AG08396 (cell line): Measurements from ENCODE around the gene MAFG.

Source experiments
- DNase-seq: peaks from one replicate; pipeline ENCODE4 v3.0.0; 2012; ENCODE audit warnings: low spot score, mixed read lengths

MAFG gene

DNA sequence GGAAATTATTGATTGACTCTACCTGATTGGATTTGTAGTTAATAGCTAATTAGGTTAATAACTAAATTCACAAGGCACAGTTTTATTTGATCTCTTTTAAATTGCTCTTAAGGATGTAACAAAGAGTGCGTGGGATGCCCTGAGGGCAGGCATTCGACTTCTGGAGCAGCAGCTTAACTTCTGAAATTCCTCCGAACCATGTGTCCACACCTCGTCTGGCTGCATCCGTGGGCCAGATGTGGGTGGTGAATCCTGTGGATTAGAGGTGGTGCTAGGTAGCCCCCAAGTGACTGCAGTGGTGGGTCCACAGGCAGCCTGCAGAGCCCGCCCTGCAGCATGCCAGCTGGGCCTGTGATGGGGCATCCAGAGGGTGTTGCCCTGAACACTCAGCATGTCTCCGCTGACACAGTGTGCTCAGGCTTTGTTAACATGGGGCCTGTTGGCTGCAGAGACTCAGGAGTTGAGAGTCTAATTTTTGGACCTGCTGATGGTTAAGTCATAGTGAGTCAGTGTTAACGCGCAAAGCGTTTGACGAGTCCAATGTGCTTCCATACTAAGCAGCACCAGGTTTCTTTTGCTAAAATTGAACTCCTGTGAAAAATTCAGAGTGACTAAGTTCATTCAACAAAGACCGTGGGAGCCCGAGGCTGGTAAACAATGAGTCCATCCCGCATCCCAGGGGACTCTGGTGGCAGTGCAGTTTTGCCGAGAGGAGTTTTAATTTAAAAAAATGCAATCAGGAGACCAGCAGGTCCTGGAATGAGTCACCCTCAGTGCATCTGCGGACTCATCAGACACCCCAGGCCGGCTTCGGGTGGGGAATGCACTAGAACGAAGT lies 29.3 kb downstream of the MAFG start:
- no peak for DNase-seq

DNA sequence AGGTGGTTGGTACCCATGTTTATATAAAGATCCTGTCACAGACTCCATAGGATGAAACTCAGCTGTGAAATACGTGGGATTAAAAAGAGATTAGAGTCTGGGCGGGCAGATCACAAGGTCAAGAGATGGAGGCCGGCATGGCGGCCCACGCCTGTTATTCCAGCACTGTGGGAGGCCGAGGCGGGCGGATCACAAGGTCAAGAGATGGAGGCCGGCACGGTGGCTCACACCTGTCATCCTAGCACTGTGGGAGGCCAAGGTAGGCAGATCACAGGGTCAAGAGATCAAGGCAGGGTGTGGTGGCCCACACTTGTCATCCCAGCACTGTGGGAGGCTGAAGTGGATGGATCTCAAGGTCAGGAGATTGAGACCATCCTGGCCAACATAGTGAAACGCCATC lies 32.1 kb downstream of the MAFG start:
- DNase-seq, result no peak

DNA sequence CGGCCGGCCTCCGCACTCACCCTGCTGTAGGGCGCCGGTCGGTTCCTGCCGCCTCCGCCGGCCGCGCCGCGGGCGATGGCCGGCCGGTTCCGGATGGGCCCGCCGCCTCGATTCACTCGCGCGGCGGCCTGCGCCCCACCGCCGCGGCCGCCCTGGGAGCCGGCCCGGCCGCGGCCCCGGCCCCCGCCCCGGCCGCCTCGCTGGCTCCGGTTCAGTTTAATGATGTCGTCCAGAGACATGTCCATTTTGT lies 36.3 kb downstream of the MAFG start:
- no peak for DNase-seq

DNA sequence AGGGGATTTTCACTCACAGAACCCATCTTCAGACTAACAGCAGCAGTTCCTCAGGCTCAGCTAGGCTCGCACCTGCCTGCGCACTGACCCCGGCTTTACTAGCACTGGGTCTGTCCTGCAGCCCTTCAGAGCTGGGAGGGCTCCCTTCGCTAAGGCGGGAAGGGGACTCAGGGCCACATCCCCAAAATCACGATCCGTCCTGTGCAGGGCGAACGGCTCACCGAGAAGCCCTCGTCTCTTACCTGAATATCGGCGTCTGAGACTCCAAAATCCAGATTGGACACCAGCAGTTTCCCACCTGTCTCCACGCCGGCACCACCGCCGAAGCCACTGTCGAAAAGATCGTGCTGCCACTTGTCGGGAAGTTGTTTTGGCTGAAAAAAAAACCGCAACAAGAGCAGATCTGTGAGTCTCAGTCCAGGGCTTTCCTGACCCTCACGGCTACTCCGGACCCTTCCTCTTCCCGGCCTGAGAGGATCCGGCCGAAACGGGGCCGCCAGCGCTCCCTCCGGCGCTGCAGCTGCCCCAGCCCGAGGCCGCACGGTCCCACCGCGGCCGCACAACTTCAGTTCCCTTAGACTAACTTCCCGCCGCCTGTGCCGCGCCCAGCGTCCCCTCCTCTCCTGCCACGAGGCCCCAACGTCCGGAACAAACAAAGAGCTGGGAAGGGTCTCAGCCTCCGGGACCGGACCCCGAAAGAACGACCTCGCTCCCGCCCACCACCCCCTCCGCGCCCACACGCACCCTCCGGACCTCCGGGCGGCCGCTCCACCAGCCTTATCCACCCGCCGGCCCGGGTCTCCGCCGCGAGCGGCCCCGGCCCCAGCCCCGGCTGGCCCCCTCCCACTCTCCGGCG lies 36.9 kb downstream of the MAFG start:
- DNase-seq, result no peak

DNA sequence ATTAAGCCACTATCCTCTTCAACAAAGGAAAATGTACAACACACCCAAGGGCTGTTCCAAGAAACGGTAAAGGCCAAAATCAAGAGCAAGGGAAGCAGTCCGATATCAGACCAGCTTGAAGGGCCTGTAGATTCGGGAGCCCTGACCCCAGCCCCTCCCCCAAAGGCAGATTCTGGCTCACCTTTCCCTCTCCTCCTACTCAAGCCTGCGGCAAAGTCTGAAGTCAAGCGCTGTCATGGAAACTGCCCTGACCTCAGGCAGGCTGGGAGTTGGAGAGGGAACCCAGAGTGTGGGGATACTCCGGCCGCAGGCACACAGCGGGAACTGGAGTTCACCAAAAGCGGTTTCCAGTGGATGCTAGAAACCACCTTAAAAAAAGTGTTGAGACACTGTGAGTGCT lies 37.9 kb downstream of the MAFG start:
- DNase-seq, result no peak

DNA sequence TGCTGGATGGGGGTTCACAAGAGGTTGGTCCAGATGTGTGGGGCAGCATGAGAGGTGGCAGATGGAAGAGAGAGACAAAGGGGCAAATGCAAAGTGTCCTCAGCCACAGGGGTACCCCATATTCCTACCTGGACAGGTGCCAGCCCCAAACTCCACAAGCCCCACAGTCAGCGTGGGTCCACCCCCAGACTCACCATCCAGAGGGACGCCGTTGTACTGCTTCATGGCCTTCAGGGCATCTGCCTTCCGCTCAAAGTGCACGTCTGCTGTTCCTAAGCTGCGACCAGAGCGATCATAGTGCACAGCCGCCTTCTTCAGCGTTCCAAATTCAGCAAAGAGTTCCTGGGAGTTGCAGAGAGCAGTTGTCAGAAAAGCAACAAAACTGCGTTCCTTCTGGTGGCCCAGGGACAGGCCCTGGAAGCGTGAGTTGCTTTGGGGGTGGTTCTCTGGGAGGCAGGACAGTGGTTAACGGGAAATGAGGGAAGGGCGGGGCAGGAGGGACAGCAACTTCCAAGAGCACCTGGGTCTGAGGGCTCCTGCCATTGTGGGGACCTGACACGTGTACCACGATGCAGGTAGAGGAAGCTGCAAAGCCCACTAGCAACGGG lies 38.4 kb downstream of the MAFG start:
- no peak for DNase-seq

DNA sequence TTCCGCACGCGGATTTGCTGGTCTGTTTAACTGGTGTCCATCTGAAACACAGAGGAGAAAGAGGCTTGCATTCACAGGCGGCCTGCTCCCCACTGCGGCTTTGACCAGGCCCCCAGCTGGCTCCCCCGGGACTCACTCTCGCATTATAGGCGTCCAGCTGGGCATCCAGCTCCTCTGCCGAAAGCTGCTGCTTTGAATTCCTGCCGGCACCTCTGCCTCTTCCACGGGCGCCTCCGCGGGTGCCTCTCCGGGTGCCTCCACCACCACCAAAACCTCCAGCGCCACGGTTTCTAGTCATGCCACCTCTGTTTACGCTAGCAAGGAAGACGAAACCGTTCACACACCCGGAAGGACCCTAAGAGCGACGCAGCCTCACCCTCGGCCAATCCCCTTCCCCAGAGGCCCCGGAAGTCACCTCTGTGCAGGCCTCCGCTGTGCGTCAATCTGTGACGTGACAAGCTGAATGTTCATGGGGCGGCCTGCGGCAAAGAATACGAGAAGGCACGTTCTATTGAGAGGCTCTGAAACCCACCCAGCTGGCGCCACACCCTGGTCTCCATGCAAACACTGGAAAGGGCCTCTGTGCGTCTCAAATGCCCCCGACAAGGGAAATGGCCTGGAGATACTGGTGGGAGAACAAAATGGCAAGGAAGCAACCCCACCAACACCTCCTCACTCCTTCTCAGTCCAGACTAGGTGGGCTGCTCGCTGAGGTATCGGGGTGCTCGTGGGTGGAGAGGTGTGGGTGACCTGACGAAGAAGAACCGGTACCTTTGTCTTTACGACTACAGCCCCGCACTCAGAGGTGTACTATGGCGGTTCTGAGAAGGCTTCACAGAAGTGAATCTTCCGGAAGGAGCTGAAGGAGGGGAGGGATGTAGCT lies 39.2 kb downstream of the MAFG start:
- DNase-seq, result no peak

DNA sequence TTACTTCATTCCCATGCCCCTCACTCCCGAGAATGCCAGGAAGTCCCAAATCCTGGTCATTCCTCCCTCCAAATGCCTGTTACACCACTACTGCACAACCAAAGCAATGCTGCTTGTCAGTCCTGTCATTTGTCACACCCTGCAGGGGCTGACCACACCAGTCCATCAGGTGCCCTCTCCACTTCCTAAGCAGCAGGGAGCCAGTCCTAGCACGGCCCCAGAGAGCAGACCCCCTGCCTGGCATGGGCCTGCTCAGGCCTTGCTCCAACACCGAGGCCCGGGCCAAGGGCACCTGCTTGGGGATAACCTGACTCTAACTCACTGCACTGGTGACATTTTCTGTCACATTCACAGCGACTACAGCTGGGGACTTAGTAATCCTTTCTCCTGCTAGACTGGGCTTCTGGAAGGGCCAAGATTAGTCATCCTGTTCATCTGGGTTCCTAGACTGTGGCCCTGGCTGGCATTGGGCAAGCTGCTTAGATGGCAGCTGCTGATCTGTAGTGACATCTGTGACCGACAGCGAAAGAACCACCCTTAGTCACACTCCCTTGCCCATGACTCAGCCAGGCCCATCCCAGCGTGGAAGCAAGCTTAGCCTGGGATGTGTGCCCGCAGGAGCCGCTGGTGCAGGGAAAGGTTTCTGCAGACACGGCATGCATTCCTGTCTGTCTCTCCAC lies 41.5 kb downstream of the MAFG start:
- peak; percentile 47 for DNase-seq

DNA sequence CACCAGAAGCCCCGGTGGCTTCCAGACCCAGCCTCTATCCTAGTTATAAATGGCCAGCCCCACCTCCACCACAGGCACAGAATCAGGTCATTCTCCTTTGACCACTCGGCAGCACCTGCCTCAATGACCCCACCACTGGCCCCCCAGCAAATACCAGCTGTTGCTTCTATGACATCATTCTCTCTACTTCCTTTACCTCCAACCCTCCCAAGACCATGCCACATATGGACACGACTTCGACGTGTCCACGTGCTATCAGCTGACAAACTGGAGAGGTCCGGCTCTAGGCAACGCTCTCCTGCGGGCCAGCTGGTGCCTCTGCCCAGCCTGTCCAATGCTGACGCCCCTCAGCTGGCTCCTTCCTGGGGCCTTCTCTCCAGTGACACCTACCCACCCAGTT lies 42.1 kb downstream of the MAFG start:
- DNase-seq, result no peak

DNA sequence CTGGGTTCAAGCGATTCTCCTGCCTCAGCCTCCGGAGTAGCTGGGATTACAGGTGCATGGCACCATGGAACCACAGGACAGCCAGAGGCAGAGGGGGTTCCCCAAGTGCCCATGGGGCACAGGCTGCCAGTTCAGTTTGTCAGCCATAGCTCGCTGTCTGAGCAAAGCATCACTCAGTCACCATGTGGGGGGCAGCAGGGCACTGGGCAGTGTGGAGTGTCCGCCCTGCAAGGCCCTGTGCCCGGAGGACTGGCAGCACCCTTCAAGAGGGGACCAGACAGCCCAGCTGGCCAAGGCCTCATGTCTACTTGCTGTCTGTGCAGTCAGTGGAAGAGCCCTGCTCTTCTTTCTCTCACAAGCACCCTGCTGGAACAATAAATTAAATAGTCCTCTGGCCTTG lies 42.6 kb downstream of the MAFG start:
- DNase-seq, result no peak

DNA sequence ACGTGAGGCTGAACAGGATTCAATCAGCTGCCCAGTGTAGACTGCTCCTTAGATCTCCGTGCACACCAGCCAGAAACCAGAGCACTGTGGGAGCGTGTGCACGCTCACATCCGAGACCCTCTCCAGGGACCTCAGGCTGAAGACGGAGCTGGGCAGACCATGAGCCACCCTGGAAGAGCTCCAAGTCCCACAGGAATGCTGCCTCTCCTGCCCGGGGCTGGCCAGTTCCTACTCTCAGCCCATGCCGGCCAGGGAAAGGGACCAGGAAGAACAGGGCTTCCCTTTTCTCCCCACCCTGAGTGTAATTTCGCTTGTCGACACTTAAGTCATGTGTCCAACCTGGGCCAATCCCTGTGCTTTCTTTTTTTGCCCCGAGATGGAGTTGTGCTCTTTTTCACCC lies 43.0 kb downstream of the MAFG start:
- no peak for DNase-seq

DNA sequence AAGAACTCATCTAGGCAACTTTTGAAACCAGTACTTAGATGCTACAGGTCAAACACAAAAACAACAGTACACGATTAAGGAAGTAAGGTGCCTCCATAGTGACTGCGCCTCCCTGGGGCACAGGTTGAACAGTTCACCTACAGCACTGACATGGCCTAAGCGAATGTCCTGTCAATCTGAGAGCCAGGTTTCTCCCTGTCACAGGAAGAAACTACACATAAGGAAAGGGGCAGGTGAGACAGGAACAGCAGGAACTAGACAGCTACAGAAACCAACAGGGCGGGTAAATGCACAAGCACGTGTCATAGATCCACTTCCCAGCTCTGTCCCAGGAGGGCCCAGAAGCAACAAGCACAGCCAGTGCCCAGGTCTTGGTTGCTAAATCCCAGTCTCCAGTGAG lies 48.4 kb downstream of the MAFG start:
- no peak for DNase-seq

DNA sequence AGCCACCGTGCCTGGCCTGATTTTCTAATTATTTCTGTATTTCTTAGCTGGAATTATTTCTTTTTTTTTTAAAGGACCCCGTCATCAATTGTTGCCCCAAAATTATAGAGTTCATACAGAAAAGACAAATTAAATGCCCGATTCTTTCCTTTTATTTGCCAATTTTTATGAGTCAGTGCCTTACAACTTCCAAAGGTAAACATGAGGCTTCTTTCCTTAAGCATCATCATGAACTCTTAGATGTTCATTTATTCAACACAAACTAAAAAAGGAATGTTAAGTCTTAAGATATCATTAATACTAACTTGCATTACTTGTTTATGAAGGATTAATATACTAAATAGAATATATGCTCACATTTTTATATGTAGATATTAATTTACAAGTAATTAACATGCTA lies 49.2 kb downstream of the MAFG start:
- no peak for DNase-seq

DNA sequence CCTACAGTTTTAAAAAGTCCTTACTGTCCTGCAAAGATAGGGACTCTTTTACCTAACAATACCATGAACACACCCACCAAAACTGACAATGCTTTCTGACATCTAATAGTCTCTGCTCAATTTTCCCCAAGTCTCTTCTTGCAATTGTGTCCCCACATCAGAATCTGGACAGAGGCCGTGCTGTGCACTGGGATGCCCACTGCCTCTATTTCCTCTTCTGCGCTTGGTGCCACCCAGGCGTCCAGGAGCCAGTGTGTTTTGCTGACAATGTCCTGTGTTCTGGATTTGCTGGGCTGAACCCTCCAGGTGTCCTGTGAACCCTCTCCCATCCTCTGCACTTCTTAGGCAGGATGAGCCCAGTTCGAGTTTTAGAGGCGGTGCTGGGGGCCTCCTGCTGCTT lies 50.0 kb downstream of the MAFG start:
- DNase-seq, result no peak

DNA sequence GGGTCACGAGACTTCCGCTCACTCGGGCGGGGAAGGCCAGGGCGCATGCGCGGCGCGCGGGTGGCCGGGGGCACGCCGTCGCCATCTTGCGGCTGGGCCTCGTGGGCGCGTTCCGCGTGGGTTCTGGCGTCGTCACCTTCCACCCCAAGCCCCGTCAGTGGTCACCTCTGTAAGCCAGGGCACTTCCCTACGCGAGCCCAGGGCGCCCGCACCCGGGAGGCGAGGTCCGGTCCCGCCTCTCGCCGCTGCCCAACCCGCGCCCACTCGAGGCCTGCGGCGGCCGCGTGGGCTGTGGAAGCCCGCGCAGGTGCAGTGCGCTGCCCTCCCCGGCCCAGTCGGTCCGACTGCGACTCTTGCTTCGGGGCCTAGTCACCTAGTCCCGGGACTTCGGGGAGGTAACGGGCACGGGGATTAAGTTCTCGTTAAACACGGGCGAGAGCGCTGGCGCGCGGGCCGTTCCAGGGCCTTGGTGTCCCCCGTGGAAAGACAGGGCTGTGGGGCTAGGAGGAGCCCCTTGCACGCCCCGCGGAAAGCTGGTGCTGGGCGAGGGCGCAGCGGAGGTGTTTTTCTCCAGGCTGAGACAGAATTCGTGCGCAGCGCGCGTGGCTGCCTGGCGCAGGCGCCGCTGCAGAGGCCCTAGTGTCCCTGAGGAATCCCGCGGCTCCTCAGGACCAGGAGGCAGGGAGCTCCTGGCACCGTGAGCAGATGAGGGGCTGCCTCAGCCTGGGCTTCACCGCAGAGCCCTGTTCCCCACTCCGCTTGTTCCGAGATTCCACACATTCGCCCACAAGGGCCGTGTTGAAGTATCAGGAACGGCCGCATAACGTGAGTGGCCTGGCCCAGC lies 55.9 kb downstream of the MAFG start:
- DNase-seq, result peak; percentile 99

DNA sequence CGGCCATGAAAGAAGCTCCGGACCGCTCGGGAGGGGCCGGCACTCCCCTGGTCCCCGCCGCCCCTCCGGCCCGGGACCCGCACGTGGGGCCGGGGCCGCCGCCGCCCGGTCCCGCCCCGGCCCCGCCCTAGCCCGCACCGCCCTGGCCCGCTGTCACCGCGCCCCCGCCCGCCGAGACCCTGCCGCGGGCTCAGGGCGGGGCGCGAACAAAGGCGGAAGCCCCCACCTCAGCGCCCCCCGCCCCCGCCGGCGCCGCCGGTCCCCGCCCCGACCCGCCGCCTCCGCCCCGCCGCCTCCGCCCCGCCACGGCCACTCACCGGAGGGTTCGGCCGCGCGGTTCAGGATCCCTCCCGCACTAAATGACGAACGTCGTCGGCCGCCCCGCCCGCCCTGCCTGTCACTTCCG lies 56.6 kb downstream of the MAFG start, which contains the start of gene ARHGDIA:
TSS of gene ARHGDIA (minus strand) at position 357 of the 406 bp plus-strand sequence. CDS start 1,407 bp downstream, outside the sequence.
- DNase-seq, result no peak

DNA sequence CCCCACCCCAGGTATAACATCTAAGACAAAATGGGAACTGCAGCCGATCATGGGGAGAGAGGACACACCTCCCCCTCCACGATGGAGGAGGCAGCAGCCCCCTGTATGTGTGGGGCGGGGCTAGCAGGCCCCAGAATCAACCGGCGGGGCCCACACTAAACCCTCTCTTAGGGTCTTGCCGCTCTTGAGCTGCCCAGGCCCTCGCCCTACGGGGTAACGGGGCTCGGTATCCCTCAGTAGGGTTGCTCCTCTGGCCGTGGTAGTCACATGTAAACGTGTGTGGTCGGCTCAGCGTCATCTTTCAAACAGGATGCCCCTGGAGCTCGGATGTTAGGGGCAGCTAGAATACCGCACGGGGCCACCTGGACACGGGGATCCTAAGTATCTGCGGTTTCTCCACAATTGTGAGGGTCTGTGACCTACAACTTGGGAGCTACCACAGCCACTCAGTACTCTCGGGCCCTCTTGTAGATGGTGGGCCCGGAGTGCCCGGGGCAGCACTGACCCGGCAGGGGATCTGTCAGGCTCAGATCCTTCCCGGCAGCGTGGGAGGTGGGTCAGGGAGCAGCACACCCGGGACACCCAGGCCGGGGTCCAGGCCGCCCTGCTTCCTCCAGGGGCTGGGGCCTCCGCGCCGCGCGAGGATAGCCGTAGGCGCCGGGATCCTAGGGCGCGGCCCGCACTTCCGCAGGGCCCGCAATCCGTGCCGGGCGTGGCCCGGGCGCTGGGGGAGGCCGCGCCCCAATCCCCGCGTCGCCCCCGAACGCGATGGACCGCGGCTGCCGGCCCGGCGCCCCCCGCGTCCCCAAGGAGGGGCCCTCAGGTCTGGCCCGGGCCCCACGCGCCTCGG lies 57.2 kb downstream of the MAFG start:
- peak; percentile 64 for DNase-seq

DNA sequence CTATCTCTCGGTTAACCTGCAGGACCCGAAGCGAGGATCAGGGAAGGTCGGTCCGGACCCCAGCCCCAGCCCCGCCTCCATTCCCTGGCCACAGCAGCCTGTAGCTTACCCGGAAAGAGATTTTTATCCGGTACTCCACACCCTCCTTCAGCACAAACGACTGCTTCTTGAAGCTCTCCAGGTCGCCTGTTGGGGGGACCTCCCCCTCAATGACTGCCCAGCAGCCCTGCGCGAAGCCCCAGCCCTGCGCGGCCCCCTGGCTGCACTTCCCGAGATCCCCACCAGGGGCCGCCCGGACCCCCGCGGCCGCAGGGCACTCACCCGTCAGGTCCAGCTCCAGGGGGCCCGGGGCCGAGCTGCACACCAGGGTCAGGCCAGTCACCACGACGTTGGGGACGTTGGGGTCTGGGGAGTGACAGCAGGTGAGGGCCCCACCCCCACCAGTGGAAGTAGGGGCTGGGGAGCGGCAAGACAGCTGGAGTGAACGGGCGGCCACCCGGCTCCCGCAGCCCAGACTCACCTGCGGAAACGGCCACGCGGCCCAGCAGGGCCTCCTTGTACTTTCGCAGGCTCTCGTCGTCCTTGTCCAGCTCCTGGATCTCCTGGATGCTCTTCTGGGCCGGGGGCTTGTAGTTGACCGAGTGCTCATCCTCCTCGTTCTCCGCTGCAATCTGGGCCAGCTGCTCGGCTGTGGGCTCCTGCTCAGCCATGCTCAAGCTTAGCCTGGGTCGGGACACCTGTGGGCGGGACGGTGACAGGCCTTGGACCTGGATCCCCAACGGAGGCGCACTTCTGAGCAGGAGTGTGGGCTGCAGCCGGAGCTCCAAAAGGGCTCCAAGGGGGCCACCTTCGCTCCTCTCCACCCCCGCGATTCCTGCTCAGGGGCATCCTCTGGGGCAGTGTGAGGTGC lies 58.1 kb downstream of the MAFG start:
- DNase-seq, result peak; percentile 76
